GM12878 (cell line): Measurements from ENCODE around the gene GPR119. TPM values are rescaled to one million over a fixed set of nuclear protein-coding genes. Genes with fewer than 3 reads are reported as not detected.

Experiments
- ATAC-seq: fragments of 200-7000 bp; cut with Tn5 transposase; 3 replicates; pipeline ENCODE4 v1.9.1; 2020; ENCODE audit warnings: mild to moderate bottlenecking, moderate library complexity
- BruUV-seq: library from RNA; stranded (reverse); fragments of 400-500 nt; replicated peaks from 2 replicates; lab custom pipeline; 2021; lab: Mats Ljungman, UMichigan
- CTCF ChIA-PET: fragments of 300-600 bp; sonication (Branson Sonifier 250); formaldehyde crosslinking; extraction: SDS; loops from one replicate; lab custom pipeline; 2021; ENCODE audit warnings: inconsistent platforms; lab: Yijun Ruan, JAX
- POLR2A ChIA-PET: fragments of 350-600 bp; formaldehyde crosslinking; extraction: SDS; loops from one replicate; lab custom pipeline; 2021; ENCODE audit warnings: inconsistent platforms; lab: Charles Lee
- RAD21 ChIA-PET: fragments of 300-600 bp; sonication (Branson Sonifier 250); formaldehyde crosslinking; loops from one replicate; lab custom pipeline; 2023; ENCODE audit warnings: antibody characterized with exemption; ENCODE audit not compliant: unreplicated experiment; lab: Charles Lee
- SMC1A ChIA-PET: fragments of 300-600 bp; sonication (Branson Sonifier 250); formaldehyde crosslinking; loops from one replicate; lab custom pipeline; 2023; ENCODE audit not compliant: unreplicated experiment, uncharacterized antibody; lab: Charles Lee
- DNase-seq: peaks from one replicate; pipeline ENCODE4 v3.0.0-alpha.2; 2011; ENCODE audit warnings: low read depth, low spot score
- FAIRE-seq: peaks from 3 replicates; lab custom pipeline; 2011; peaks lifted over from hg19 to GRCh38; lab: Jason Lieb, UNC
- H2AFZ ChIP-seq: 2 replicates; pipeline ENCODE4 v1.6.0; 2011; ENCODE audit warnings: low read depth, low read length, control low read depth; ENCODE audit not compliant: control insufficient read depth
- H3K27ac ChIP-seq: 2 replicates; pipeline ENCODE4 v1.5.1; 2011; ENCODE audit warnings: control low read depth; ENCODE audit not compliant: control insufficient read depth, insufficient read depth
- H3K27me3 ChIP-seq, 2 experiments: replicated peaks in 1 of 2; 2 replicates each; pipeline versions ENCODE4 v1.6.0 to v1.6.1; 2011; ENCODE audit warnings: low read length in 1 of 2; ENCODE audit not compliant: control insufficient read depth in 2 of 2, insufficient read depth in 2 of 2
- H3K36me3 ChIP-seq, 2 experiments: 2 replicates each; pipeline ENCODE4 v1.5.1; 2011; ENCODE audit warnings: low read length in 1 of 2; ENCODE audit not compliant: control insufficient read depth in 2 of 2, insufficient read depth in 2 of 2
- H3K4me1 ChIP-seq: 2 replicates; pipeline ENCODE4 v1.6.1; 2011; ENCODE audit warnings: mild to moderate bottlenecking, low read length, moderate library complexity, mixed read lengths; ENCODE audit not compliant: control insufficient read depth, insufficient read depth
- H3K4me2 ChIP-seq: 2 replicates; pipeline ENCODE4 v1.6.0; 2011; ENCODE audit warnings: control low read depth; ENCODE audit not compliant: control insufficient read depth, insufficient read depth
- H3K4me3 ChIP-seq: fragments of 200-600 bp; sonication (generic); 2 replicates; pipeline ENCODE4 v1.5.1; 2016
- H3K79me2 ChIP-seq: 2 replicates; pipeline ENCODE4 v1.6.0; 2011; ENCODE audit warnings: low read length; ENCODE audit not compliant: control insufficient read depth, insufficient read depth
- H3K9ac ChIP-seq: 2 replicates; pipeline ENCODE4 v1.8.0; 2011; ENCODE audit warnings: low read length, control low read depth, mixed read lengths; ENCODE audit not compliant: control insufficient read depth, insufficient read depth
- H3K9me3 ChIP-seq: replicated peaks from 3 replicates; pipeline ENCODE4 v1.5.1; 2011; ENCODE audit warnings: mild to moderate bottlenecking, low read length; ENCODE audit not compliant: control insufficient read depth, insufficient read depth
- H4K20me1 ChIP-seq: 2 replicates; pipeline ENCODE4 v1.6.0; 2011; ENCODE audit not compliant: control insufficient read depth, insufficient read depth
- ATF2 ChIP-seq: IDR thresholded peaks from 2 replicates; pipeline ENCODE4 v1.6.1; 2012; ENCODE audit warnings: low read length, inconsistent platforms
- BACH1 ChIP-seq: fragments of 450-650 bp; IDR thresholded peaks from 2 replicates; pipeline ENCODE4 v1.6.1; 2017; ENCODE audit warnings: mild to moderate bottlenecking, borderline replicate concordance
- BHLHE40 ChIP-seq, 2 experiments: fragments of 450-650 bp in 1 of 2; IDR thresholded peaks; 2 replicates each; pipeline ENCODE4 v1.6.1; 2011 to 2017; ENCODE audit warnings: low read depth in 2 of 2, borderline replicate concordance in 1 of 2, improper control_type of control experiment in 1 of 2, low read length in 1 of 2, mild to moderate bottlenecking in 1 of 2
- CHD2 ChIP-seq: IDR thresholded peaks from 2 replicates; pipeline ENCODE4 v1.6.1; 2011; ENCODE audit warnings: low read depth, low read length, improper control_type of control experiment, borderline replicate concordance
- E4F1 ChIP-seq: fragments of 450-650 bp; IDR thresholded peaks from 2 replicates; pipeline ENCODE4 v1.6.1; 2018; ENCODE audit warnings: borderline replicate concordance, mild to moderate bottlenecking; ENCODE audit not compliant: partially characterized antibody
- EGR1 ChIP-seq, 2 experiments: IDR thresholded peaks; 1 replicate in 1 of 2; 2 replicates in 1 of 2; pipeline ENCODE4 v1.6.1; 2011 to 2012; ENCODE audit warnings: low read depth in 2 of 2, low read length in 2 of 2, borderline replicate concordance in 1 of 2, mild to moderate bottlenecking in 1 of 2, moderate library complexity in 1 of 2
- ELK1 ChIP-seq: IDR thresholded peaks from 2 replicates; pipeline ENCODE4 v1.6.1; 2012; ENCODE audit warnings: low read depth, low read length, improper control_type of control experiment
- ESRRA ChIP-seq: IDR thresholded peaks from 2 replicates; pipeline ENCODE4 v1.6.1; 2012; ENCODE audit warnings: mild to moderate bottlenecking, low read length, improper control_type of control experiment
- HCFC1 ChIP-seq: fragments of 150-350 bp; IDR thresholded peaks from 2 replicates; pipeline ENCODE4 v1.6.1; 2014; ENCODE audit warnings: low read length
- LARP7 ChIP-seq: fragments of 450-650 bp; IDR thresholded peaks from 2 replicates; pipeline ENCODE4 v1.6.1; 2017; ENCODE audit warnings: mild to moderate bottlenecking
- MAX ChIP-seq: IDR thresholded peaks from 2 replicates; pipeline ENCODE4 v1.6.1; 2012; ENCODE audit warnings: low read depth, low read length, improper control_type of control experiment
- POLR2AphosphoS2 ChIP-seq: IDR thresholded peaks from 2 replicates; pipeline ENCODE4 v1.6.1; 2011; ENCODE audit warnings: low read depth, mild to moderate bottlenecking, low read length, improper control_type of control experiment, moderate library complexity
- RAD51 ChIP-seq: fragments of 450-650 bp; IDR thresholded peaks from 2 replicates; pipeline ENCODE4 v1.6.1; 2016; ENCODE audit warnings: moderate library complexity, mild to moderate bottlenecking, inconsistent platforms
- SRF ChIP-seq, 2 experiments: IDR thresholded peaks; 2 replicates each; pipeline ENCODE4 v1.6.1; 2011; ENCODE audit warnings: low read depth in 2 of 2, low read length in 2 of 2, mild to moderate bottlenecking in 1 of 2, moderate library complexity in 1 of 2
- YBX1 ChIP-seq: fragments of 450-650 bp; IDR thresholded peaks from 2 replicates; pipeline ENCODE4 v1.6.1; 2016; ENCODE audit warnings: antibody characterized with exemption
- ZNF622 ChIP-seq: fragments of 450-650 bp; IDR thresholded peaks from 2 replicates; pipeline ENCODE4 v1.6.1; 2017; ENCODE audit warnings: mild to moderate bottlenecking, inconsistent platforms
- ZSCAN29 ChIP-seq: fragments of 450-650 bp; IDR thresholded peaks from 2 replicates; pipeline ENCODE4 v1.6.1; 2017; ENCODE audit warnings: mild to moderate bottlenecking, moderate library complexity
- WGBS: methylation state at CpG from one replicate; pipeline ENCODE4 v1.1.6; 2016; ENCODE audit warnings: low lambda C conversion rate; ENCODE audit not compliant: insufficient replicate concordance, insufficient coverage; ENCODE audit errors: missing lambda C conversion rate; 5-methylcytosine and 5-hydroxymethylcytosine counted together
- in situ Hi-C: fragments of 300-500 bp; cut with MboI; formaldehyde crosslinking; loops from 9 replicates; pipeline ENCODE4 v1.14.3; 2018; ENCODE audit warnings: mixed read lengths
- intact Hi-C: fragments of 100-400 bp; cut with micrococcal nuclease; formaldehyde crosslinking; loops from one replicate; pipeline ENCODE4 v1.14.2; 2022; ENCODE audit not compliant: unreplicated experiment
- polyA plus RNA-seq, 11 experiments: library from polyadenylated mRNA; depleted of rRNA in 4 of 11; unstranded in 6 of 11; stranded (reverse) in 5 of 11; fragments of >200 nt; fragmentation: Nextera tagmentation in 4 of 11; fragmentation: Illumina TruSeq in 1 of 11; extraction: Ambion mirVana in 4 of 11; extraction: Trizol in 1 of 11; gene quantifications; 1 replicate in 1 of 11; 2 replicates in 10 of 11; pipeline versions ENCODE4 v1.2.1 to v1.2.3, GENCODE V29; 2011 to 2016; ENCODE audit warnings: inconsistent platforms in 2 of 11, missing spikeins in 2 of 11, low read depth in 1 of 11
- total RNA-seq, 4 experiments: library from RNA; depleted of rRNA in 3 of 4; stranded (reverse); fragments of >200 nt in 3 of 4; fragmentation: Illumina TruSeq in 1 of 4; extraction: Trizol in 1 of 4; gene quantifications; 2 replicates each; pipeline versions ENCODE4 v1.2.1 to v1.2.3, GENCODE V29; 2013 to 2021
- TF ChIP-seq, protein P1 (sequence below): IDR thresholded peaks from 2 replicates; pipeline ENCODE4 v1.6.1; 2011; ENCODE audit warnings: borderline replicate concordance, low read depth, mild to moderate bottlenecking, moderate library complexity, mixed read lengths, low read length; ENCODE audit not compliant: insufficient read depth; ENCODE audit errors: extremely low read length

Gene GPR119
- total and polyA plus RNA-seq, 10 of the 15 experiments (the other 5 are each of a cell fraction or from before 2014, with no cell fraction given) = not detected

GRCh38 chrX:130414800-130415199 is 29.3 kb upstream of the GPR119 start (continued):
- no peak for TF ChIP-seq MAX

DNA sequence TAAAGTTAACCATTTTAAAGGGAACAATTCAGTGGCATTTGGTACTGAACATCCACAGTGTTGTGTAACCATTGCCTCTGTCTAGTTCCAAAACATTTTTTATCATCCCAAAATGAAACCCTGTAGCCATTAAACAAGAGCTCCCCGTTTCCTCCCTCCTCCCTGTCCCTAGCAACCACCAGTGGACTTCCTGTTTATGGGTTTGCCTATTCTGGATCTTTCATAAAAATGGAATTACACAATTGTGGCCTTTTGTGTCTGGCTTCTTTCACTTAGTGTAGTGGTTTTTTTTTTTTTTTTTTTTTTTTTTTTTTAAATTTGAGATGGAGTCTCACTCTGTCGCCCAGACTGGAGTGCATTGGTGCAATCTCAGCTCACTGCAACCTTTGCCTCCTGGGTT is 27.9 kb upstream of the GPR119 start:
- no peak overlapping the region for H2AFZ ChIP-seq
- no peak for FAIRE-seq
- BruUV-seq = no TSS peak
- H4K20me1 ChIP-seq = no peaks in the 10 kb centered on the region
- ChIA-PET CTCF (no interaction called here), SMC1A (interaction anchor here (1.5 kb wide), 1 partner anchor 19 kb away, joined by 6 read pairs; no protein-coding TSS in a partner anchor), POLR2A (interaction anchor here (0.6 kb wide), 1 partner anchor 11 kb away, joined by 6 read pairs; no protein-coding TSS in a partner anchor), RAD21 (no interaction called here)
- no peak overlapping the region for H3K4me2 ChIP-seq
- H3K9me3 ChIP-seq = no peaks in the 10 kb centered on the region
- DNase-seq = no peak
- intact Hi-C loops = no loop called here
- no peak for ATAC-seq
- no peak overlapping the region for H3K27ac ChIP-seq
- no peaks in the 10 kb centered on the region; a peak in 2 of 4 replicates for H3K36me3 ChIP-seq
- H3K9ac ChIP-seq = no peak overlapping the region
- H3K27me3 ChIP-seq = no peaks in the 10 kb centered on the region
- H3K4me3 ChIP-seq = no peak overlapping the region
- in situ Hi-C loops = no loop called here
- H3K79me2 ChIP-seq = no peaks in the 10 kb centered on the region
- H3K4me1 ChIP-seq = no peaks in the 10 kb centered on the region
- WGBS = 80% methylated on average over 1 of the region's 2 CpGs
- TF ChIP-seq ATF2 (no peak), ZSCAN29 (no peak), ESRRA (no peak), HCFC1 (no peak), YBX1 (no peak), EGR1 (IDR thresholded peaks at IDR 0.05; ENCODE audit: borderline replicate concordance in 1 of 2, low read depth in 2 of 2, low read length in 2 of 2) (no peak), ZNF622 (no peak), RAD51 (no peak), CHD2 (no peak), E4F1 (no peak), BACH1 (no peak), LARP7 (no peak), BHLHE40 (IDR thresholded peaks at IDR 0.05; ENCODE audit: borderline replicate concordance in 1 of 2, low read depth in 2 of 2, low read length in 1 of 2) (no peak), POLR2AphosphoS2 (no peak), SRF (IDR thresholded peaks at IDR 0.05; ENCODE audit: low read depth in 2 of 2, low read length in 2 of 2) (no peak), ELK1 (no peak)
- TF ChIP-seq, protein P1, sequence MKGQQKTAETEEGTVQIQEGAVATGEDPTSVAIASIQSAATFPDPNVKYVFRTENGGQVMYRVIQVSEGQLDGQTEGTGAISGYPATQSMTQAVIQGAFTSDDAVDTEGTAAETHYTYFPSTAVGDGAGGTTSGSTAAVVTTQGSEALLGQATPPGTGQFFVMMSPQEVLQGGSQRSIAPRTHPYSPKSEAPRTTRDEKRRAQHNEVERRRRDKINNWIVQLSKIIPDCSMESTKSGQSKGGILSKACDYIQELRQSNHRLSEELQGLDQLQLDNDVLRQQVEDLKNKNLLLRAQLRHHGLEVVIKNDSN = no peak
